Stimulated activated CD4-positive, alpha-beta T cell treated with anti-CD3 and anti-CD28 coated beads, Interleukin-15, amount 100 ng/mL, for 48 hours (primary cell): Measurements from ENCODE around the gene ALPK1.

Experiments
- DNase-seq, 2 donors: peaks; one replicate each; pipeline ENCODE4 v3.0.0-alpha.2; 2020; ENCODE audit warnings: low read depth in 2 of 2

Gene ALPK1

DNA sequence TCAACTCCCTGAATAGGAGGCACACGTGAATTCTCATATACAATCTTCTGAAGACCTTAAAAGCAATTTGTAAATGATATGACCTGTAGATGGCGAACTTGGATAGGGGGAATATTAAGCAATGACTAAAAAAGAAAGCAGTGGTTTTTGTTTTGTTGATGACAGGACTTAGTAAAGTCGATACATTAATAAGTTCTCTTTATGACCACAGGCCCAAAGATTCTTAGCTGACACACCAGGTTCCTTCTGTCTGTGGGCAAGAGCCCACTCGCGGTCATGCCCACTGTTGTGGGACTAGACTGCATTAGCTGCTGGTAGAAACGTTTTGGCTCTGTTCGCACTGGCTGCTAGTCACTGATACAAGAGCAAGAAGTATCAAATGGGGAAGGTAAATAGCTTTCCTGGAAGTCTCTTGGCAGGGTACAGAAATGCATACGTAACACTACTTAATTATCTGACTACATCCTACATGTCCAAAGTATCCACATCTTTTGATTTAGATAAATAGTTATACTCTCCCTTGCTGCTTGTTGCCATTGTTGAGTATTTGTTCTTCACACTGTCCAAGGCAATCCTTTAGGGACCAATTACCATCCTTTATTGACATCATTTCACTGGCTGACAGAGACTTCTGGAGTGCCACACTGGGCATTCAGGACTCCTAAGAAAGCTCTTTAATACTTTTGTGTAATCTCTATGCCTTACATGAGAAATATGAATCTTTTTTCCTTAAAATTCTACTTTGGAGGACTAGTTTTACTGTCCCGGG is 31.0 kb downstream of the ALPK1 start:
- no peak for DNase-seq

GRCh38 chr4:112328734-112329130 is 31.6 kb downstream of the ALPK1 start:
- no peak for DNase-seq

DNA sequence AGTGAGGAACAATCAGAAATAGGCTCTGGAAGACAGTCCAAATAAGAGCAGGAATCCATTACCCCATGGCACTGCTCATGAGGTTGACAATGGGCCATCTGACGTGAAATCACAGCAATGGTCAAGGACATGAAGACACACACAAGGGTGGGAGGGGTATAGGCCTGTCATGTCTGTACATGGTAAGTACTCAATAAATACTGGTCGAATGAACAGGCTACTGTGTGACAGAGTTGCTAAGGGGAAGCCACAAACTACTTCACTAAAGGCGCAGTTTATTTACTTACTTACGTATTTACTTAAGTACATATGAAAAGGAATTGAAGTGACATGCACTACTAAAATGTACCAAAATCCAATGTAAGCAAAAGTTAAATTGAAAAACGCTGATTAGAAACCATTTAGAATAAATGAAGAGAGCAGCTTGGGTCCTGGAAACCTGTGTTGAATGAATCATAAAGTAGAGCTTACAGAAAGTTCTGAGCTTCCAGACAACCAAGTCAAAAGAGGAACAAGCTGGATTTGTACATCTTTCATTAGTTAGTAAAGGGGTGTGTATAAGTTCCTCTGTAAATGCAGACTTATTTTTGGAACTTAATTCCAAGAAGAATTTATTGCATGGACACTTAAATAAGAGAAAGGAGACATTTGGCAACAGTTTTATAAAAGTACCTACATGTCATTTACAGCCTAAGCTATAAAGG is 32.7 kb downstream of the ALPK1 start:
- no peak for DNase-seq

- DNase-seq: no peak
Observed at GRCh38 chr4:112330921-112331320, 33.8 kb downstream of the ALPK1 start.

DNA sequence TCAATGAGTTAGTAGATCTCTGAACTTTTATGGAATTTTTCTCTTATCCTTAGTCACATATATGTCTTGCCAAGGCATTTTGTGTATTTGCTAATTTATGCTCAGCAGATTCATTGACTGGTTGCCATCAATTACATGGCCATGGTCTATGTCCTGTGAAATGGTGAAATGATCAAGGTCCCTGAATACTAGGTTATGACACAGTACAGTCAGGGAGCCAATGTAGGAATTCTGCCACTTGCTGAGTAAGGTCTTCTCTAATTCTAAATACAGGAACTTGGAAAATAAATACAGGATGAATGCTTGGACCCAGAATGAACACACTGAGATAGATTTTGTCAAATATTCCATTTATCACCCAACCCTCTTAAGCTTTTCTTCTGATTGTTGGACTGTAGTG is 35.2 kb downstream of the ALPK1 start:
- no peak for DNase-seq

DNA sequence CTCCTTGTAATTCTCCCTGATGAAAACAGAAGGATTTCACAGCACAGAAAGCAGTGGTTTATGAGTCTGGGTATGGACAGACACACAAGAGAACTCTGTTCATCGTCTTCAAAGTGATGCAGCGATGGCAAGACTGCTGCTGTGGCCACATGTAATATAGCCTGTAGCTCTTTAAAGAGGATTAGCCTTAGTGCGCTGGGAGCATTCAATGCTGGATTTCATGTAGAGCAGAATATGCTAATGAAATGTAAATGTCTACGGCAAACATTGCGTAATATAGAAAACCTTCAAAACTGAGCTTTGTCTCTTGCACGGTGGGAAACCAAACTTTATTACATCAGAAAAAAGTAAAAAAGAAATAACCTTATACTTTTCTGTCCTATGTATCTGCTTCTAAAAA is 42.9 kb downstream of the ALPK1 start:
- DNase-seq: no peak

DNA sequence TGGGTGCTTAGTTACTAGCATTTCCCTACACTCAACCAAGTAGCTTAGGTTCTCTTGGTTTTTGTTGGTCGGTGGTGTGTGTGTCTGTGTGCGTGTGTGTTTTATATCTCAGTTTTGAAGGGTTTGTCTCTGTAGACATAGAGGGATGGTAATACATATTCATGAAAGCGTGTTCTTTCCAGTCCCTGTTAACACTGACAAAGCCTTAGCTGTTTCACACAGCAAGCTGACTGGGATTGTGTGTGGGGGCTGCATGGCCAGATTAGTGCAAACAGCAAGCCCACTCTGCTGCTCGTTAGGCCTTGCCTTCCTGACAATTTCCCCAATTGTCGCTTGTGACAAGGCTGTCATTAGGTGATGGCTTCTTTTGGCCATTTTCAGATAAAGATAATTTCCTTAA is 43.9 kb downstream of the ALPK1 start:
- DNase-seq: no peak

- DNase-seq: no peak
Observed at GRCh38 chr4:112343330-112344080, 46.3 kb downstream of the ALPK1 start.

GRCh38 chr4:112348488-112349158 is 51.5 kb downstream of the ALPK1 start:
- DNase-seq: no peak

DNA sequence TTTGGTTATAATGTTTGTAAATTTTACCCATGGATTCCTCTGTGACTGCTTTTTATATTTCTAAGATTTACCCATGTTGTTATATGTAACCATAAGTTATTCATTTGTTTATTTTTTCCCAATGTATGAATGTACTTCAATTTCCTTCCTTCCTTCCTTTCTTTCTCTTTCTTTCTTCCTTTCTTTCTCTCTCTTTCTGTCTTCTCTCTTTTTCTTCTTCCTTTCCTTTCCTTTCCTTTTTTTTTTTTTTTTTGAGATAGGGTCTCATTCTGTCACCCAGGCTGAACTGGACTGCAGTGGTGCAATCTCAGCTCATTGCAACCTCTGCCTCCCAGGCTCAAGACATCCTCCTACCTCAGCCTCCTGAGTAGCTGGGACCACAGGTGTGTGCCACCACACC is 55.6 kb downstream of the ALPK1 start:
- no peak for DNase-seq

DNA sequence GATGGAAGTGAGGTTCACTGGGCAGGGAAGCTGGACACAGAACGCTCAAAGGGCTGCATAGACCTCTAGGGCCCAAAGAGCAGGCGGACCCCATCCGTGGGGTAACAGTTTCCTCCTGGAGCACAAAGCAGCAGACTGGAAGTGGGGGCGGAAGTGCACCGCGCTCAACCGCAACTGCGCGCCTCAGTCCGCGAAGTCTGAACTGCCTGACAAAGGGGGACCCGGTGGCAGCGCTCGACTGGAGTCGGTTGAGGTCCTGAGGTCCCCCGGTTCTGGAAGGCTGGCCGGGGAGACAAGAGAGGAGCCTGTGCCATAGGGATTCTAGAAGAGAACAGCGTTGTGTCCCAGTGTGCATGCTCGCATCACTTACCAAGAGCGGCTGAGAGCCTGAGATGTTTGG is 58.5 kb downstream of the ALPK1 start:
- no peak for DNase-seq

DNA sequence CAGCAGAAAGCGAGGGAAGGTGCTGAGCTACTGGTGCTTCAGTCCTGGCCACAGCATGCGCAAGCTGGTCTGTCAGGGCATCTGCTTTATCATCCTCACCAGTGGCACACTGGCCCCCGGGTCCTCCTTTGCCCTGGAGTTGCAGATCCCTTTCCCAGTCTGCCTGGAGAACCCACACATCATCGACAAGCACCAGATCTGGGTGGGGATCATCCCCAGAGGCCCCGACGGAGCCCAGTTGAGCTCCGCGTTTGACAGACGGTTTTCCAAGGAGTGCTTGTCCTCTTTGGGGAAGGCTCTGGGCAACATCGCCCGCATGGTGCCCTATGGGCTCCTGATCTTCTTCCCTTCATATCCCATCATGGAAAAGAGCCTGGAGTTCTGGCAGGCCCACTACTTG is 60.3 kb downstream of the ALPK1 start:
- DNase-seq: no peak

DNA sequence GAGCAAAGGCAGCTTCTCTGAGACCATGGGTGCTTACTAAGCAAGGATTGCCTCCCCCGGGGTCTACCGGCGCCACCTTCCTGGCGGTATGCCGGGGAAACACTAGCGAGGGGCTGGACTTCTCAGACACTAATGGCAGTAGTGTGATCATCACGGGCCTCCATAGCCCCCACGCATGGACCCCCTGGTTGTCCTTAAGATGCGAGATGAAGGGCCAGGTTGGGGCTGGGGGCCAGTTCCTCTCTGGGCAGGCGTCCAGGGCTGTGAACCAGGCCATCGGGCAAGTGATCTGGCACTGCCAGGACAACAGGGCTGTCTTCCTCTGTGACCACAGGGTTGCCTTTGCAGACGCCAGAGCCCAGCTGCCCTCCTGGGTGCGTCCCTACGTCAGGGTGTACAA is 60.7 kb downstream of the ALPK1 start:
- DNase-seq: no peak

GRCh38 chr4:112358415-112358814 is 61.2 kb downstream of the ALPK1 start:
- DNase-seq: no peak

- no peak for DNase-seq
Observed at GRCh38 chr4:112358952-112359749, 62.0 kb downstream of the ALPK1 start.

DNA sequence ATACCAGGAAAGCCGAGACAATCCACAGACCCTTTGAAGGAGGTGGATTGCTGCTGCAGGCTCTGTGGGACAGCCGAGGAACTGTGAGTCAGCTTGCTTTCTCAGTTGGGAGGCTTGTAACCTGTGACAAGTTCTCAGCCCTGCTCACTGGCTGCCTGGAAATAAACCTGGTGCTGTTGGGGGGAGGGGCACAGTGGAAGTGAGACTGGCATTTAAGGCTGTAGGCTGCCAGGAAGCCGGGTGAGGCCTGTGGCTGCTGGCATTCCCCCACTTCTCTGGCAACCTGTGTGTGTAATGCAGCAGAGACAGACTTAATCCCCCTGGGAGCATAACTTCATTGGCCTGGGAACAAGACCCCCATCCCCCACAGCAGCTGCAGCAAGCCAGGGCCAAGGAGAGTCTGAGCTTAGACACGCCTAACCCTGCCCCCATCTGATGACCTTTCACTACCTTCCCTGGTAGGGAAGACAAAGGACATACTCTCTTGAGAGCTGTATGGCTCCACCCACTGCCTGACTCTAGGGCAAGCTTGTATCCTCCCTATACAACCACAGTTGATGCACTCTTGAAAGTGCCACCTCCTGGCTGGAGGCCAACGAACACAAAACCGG is 64.1 kb downstream of the ALPK1 start:
- DNase-seq: no peak

- no peak for DNase-seq
Observed at GRCh38 chr4:112370466-112370865, 73.3 kb downstream of the ALPK1 start.

- no peak for DNase-seq
Observed at GRCh38 chr4:112371361-112371760, 74.2 kb downstream of the ALPK1 start.

DNA sequence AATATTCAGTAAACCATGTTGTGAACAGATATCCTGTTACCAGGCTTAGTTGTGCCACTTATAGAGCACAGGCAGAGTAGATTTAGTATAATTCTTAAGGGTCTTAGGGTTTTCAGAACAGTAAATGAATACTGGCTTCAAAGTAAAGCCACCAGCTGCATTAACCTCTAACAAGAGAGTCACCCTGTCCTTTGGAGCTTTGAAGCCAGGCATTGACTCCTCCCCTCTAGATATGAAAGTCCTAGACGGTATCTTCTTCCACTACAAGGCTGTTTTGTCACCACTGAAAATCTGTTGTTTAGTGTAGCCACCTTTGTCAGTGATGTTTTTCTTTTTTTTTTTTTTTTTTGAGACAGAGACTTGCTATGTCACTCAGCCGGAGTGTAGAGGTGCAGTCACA is 77.7 kb downstream of the ALPK1 start:
- no peak for DNase-seq

GRCh38 chr4:112377171-112377570 is 80.0 kb downstream of the ALPK1 start:
- no peak for DNase-seq
